Measurements from ENCODE around the gene CDC25C.

GRCh38 chr5:138287246-138287645 lies 44.4 kb downstream of the CDC25C start:
- no peak for TF ChIP-seq CTCF (IDR thresholded peaks at IDR 0.05)
- no peak for TF ChIP-seq POLR2A (IDR thresholded peaks at IDR 0.05)
- TF ChIP-seq EP300 (IDR thresholded peaks at IDR 0.05; ENCODE audit: low read depth), result no peak

Measured in transverse colon (tissue), 3 donors.